ENCODE data around the gene ID3. TPM values are rescaled to one million over a fixed set of nuclear protein-coding genes. Genes with fewer than 3 reads are reported as not detected.

The ID3 gene
- total RNA-seq, 1 experiment from 2014 or later: 1.3 TPM

DNA sequence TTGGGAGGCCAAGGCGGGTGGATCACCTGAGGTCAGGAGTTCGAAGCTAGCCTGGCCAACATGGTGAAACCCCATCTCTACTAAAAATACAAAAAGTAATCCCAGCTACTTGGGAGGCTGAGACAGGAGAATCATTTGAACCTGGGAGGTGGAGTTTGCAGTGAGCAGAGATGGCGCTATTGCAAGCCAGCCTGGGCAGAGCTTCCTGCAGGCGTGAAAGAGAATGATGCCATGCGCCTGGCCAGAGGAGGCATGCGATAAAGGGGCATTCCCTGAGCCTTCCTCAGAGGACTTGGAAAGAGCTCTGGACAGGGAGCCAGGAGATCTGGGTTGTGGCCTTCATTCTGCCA, 31.4 kb downstream of the ID3 start:
- no peak for DNase-seq (ENCODE audit: low spot score)

GRCh38 chr1:23527366-23527765, 31.9 kb downstream of the ID3 start:
- no peak for DNase-seq (ENCODE audit: low spot score)

DNA sequence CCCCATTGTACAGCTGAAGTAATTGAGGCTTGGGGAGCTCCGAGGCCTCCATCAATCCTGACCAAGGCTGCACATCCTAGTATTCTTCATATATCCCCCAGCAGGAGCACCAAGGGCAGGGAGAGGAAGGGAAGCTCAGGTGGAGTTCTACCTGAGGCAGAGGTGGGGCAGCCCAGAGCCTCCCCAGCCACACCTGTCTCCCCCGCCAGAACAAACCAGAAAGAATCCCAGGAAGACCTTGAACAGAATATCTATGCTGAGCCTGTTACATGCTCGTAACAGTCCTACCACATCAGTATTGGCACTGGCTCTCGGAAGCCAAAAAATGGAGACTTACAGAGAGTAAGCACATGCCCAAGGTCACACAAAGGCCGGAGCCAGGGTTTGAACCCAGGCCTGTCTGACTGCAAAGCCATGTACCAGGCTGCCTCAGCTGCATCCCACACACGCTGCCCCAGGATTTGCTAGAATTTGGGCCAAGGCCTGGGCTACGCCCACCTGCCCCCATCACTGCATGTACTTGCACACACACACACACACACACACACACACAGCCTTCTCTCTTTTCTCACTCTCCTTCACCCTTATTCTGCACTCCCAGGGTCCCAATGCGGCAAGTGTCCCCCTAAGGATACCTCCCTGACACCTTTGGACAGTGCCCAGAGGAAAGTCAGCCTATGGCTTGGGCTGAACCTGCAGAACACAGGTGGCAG, 32.8 kb downstream of the ID3 start:
- DNase-seq (ENCODE audit: low spot score): no peak

DNA sequence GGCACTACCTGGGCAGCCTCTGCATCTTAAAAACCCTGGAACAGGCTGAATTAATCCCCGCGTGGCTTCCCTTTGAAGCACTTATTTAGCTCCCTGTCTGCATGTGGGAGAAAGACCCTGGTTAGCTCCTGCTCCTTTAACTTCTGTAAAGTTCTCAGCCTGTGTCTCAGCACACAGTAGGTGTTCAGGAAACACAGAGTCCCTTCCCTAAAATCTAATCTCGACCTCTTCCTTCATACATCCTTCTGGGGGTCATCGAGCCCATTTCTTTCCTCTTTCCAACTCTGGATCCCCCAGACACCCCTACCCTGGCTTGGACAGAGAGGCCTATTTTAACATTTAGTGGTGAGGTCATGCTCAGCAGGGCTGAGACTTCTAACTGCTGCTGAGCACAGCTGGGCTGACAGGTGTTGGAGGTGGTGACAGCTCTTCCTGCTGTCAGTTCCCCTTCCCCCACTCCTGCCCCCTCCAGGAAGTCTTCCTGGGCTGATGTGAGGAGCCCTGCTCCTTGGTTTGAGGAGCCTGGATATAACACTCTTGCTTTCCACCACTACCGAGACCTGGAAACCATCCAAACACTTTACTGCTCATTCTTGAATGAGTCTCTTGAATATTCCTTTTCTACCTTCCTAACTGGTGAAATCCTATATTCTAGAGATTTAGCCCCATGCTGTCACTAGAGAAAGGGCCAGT, 33.6 kb downstream of the ID3 start:
- no peak for DNase-seq (ENCODE audit: low spot score)

DNA sequence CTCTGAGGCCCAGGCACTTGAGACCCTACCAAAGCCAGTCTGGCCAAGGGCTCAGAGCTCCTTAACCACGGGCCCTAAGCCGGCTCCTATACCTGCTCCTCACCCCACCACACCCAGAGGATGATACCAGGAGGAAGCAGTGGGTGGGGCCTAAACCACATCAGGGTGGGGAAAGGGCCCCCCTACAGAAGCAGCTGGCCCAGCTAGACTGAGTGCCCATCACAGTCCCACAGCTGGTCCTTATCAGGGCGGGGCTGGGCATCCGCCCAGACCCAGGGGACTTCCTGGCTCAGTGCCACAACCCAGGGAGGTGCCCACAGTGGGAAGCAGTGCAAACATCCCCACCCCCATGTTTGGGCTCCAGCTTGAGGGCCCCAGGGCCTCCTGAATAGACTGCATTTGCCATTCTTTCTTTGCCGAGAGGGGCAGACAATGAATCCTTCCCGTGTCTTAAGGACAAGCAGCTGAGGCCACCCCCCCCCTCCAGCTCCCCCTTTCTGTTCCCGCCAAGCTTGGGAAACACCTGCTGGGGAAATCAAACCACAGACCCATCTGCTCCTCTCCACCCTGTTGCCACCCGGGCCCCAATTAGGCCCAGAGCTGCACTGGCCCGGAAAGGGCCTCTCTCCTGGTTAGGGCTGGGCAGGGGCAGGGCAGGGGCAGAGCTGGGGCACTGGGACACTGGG, 34.4 kb downstream of the ID3 start:
- DNase-seq (ENCODE audit: low spot score): peak; percentile 38

GRCh38 chr1:23524163-23524562, 35.1 kb downstream of the ID3 start:
- DNase-seq (ENCODE audit: low spot score): no peak

DNA sequence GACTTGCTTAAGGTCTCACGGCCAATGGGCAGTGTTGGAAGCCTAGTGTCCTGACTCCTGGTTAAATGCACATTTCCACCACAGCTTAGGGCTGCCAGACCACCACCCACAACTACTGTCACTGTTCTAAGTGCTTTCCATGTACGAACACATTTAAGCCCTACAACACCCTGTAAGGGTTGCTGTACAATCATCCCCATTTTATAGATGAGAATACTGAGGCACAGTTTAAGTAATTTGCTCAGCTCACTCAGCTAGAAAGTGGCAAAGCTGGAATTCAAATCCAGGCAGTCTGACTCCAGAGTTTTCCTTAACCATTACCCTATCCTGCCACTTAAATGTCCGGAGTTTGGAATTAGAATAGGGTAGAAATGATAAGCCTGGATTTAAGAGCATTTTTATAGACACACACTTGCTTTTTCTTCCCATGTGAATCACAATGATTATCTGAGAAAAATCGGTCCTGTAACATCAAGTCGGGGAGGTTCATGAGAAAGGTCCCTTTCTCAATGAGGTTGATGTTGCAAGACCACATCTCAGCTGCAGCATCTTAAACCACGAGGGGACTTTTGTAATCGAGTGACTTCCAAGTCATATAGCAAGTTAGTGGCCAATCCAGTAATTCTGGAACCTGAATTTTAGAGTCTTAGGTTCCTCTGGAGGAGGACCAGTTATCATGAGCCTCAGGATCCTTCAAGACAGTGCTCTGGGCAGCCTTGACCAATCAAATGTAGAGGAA, 36.9 kb downstream of the ID3 start:
- DNase-seq (ENCODE audit: low spot score): no peak

GRCh38 chr1:23521588-23521987, 37.7 kb downstream of the ID3 start:
- no peak for DNase-seq (ENCODE audit: low spot score)

GRCh38 chr1:23517581-23517980, 41.7 kb downstream of the ID3 start:
- DNase-seq (ENCODE audit: low spot score): no peak

- no peak for DNase-seq (ENCODE audit: low spot score)
Measured at GRCh38 chr1:23515905-23516304, 43.4 kb downstream of the ID3 start.

- DNase-seq (ENCODE audit: low spot score): no peak
Measured at GRCh38 chr1:23514111-23514679, 45.1 kb downstream of the ID3 start.

- DNase-seq (ENCODE audit: low spot score): no peak
Measured at GRCh38 chr1:23509896-23510295, 49.4 kb downstream of the ID3 start.

Other genes starting within 250 kb of the ID3 start
- 101 and 130 TPM in 2 replicates for gene HNRNPR, start 215.2 kb downstream of the ID3 start, total RNA-seq (2014; rRNA removed; shearing (Covaris generic))
- 2.7 and 2.9 TPM in 2 replicates for gene ZNF436, start 189.7 kb downstream of the ID3 start, total RNA-seq (2014; rRNA removed; shearing (Covaris generic))
- 2.1 and 2.3 TPM in 2 replicates for gene TCEA3, start 134.8 kb downstream of the ID3 start, total RNA-seq (2014; rRNA removed; shearing (Covaris generic))
- gene ASAP3, start 75.3 kb downstream of the ID3 start, total RNA-seq (2014; rRNA removed; shearing (Covaris generic)): 3.1 and 4.3 TPM in 2 replicates
- 4.7 TPM in 2 replicates for gene E2F2, start 28.3 kb downstream of the ID3 start, total RNA-seq (2014; rRNA removed; shearing (Covaris generic))
- gene RPL11, start 132.3 kb upstream of the ID3 start, total RNA-seq (2014; rRNA removed; shearing (Covaris generic)): 1,290 and 1,388 TPM in 2 replicates
- 32.9 and 36.8 TPM in 2 replicates for gene ELOA, start 184.0 kb upstream of the ID3 start, total RNA-seq (2014; rRNA removed; shearing (Covaris generic))
- 103 TPM in 2 replicates for gene PITHD1, start 218.9 kb upstream of the ID3 start, total RNA-seq (2014; rRNA removed; shearing (Covaris generic))
- gene LYPLA2, start 231.6 kb upstream of the ID3 start, total RNA-seq (2014; rRNA removed; shearing (Covaris generic)): 299 and 311 TPM in 2 replicates
- gene GALE, start 241.3 kb upstream of the ID3 start, total RNA-seq (2014; rRNA removed; shearing (Covaris generic)): 252 and 273 TPM in 2 replicates